Renal pelvis (tissue), 4 donors: ENCODE measurements around the gene TNFAIP6. TPM values are rescaled to one million over a fixed set of nuclear protein-coding genes. Genes with fewer than 3 reads are reported as not detected.
A peak's percentile ranks its signal among the peaks of the same experiment; 100 is the strongest.

Experiments
- DNase-seq: peaks from one replicate; pipeline ENCODE4 v3.0.0-alpha.2; 2013
- polyA plus RNA-seq, 3 donors: library from polyadenylated mRNA; unstranded; fragments of 120-200 nt; gene quantifications; one replicate each; pipeline ENCODE4 v1.2.1, GENCODE V29; 2013; ENCODE audit not compliant: insufficient read length in 3 of 3

Gene TNFAIP6
- polyA plus RNA-seq, 3 donors: 0.75 to 2.1 (median 0.77) TPM

GRCh38 chr2:151358166-151358970 lies 976 bp downstream of the TNFAIP6 start:
- DNase-seq: no peak

- DNase-seq: no peak
Measured at GRCh38 chr2:151359768-151360461, 2.5 kb downstream of the TNFAIP6 start.

- no peak for DNase-seq
Measured at GRCh38 chr2:151361674-151362370, 4.4 kb downstream of the TNFAIP6 start.

GRCh38 chr2:151363709-151364108 lies 6.3 kb downstream of the TNFAIP6 start:
- no peak for DNase-seq

GRCh38 chr2:151367571-151367970 lies 10.2 kb downstream of the TNFAIP6 start:
- DNase-seq: no peak

- peak; percentile 29 for DNase-seq
Measured at GRCh38 chr2:151374436-151374835, 17.0 kb downstream of the TNFAIP6 start.

DNA sequence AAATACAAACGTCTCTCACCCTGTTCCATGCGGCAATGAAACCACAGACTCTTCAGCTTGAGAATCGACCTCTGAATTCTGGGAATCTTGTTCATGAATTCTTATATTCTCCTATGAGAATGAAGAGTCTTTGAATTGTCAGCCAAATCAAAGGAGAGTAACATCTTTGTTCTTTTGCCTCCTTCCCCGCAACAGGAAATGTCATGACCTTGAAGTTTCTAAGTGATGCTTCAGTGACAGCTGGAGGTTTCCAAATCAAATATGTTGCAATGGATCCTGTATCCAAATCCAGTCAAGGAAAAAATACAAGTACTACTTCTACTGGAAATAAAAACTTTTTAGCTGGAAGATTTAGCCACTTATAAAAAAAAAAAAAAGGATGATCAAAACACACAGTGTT lies 21.8 kb downstream of the TNFAIP6 start:
- DNase-seq: no peak

DNA sequence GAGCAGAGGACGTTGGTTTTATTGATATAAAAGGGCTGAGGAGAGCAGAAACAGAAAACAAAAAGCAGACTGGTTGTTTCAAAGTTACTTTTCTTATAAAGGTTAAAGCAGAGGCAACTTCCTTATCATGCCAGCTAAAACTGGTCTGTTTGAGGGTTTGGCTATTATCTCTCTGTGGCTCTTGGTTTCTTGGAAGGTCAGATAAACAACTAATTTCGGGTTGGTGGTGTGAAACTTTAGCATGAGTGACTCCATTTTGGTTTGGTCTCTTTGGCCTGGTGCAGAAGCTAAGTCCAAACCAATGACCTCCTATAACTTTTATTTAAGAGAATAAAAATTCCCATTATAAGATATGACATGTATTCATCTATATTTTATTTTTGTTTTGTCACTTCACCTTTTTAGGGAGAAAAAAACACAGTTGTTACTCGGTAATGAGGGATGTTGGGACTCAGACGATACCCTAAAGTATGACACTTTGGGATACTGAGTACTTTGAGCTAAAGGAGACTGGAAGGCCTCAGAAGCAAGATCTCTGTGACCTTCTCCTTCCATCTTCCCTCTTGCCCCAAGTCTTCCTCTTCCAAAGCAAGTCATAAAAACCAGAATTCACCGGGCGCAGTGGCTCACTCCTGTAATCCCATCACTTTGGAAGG lies 23.3 kb downstream of the TNFAIP6 start:
- no peak for DNase-seq

GRCh38 chr2:151381266-151381665 lies 23.9 kb downstream of the TNFAIP6 start:
- DNase-seq: no peak

GRCh38 chr2:151388011-151388410 lies 30.6 kb downstream of the TNFAIP6 start:
- no peak for DNase-seq

- no peak for DNase-seq
Measured at GRCh38 chr2:151391436-151391835, 34.0 kb downstream of the TNFAIP6 start.

GRCh38 chr2:151394509-151394908 lies 37.1 kb downstream of the TNFAIP6 start:
- DNase-seq: no peak

DNA sequence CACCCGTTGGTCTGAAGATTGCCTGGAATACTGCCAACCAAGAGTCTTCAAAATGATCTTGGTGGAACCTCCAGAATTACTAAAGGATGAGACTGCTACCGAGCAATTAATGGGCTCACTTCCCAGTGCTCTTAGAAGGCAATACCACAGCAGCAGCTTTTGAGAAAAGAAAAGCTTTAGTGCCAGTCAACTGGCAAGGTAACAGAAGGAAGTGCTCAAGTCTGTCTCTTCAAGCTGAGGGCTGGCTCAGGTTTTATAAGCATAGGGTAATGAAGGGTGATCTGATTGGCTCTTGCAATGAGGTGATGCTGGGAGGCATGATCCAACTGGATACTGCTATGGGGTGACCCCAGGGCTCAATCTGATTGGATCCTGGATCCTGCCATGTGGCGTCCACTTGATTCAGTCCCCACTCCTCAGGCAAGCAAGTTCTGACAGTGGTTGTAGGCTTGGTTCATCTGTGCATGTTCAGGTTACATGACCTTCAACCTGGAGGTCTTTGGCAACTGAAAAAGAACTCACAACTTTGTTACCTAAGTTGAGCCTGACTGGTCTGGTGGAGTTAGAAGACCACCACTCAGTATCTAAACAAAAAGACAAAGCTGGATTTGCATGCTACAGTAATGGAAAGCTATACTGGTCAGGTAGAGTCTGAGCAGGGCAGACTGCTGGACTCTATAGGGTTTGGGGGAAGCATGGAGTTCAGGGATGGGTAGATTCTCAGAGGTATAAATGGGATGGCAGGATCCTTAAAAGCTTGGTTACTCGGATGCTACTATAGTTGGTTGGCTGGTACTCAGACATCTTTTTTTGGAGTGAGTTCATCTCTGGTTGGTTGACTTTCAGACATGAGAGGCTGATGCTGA lies 38.4 kb downstream of the TNFAIP6 start:
- no peak for DNase-seq

DNA sequence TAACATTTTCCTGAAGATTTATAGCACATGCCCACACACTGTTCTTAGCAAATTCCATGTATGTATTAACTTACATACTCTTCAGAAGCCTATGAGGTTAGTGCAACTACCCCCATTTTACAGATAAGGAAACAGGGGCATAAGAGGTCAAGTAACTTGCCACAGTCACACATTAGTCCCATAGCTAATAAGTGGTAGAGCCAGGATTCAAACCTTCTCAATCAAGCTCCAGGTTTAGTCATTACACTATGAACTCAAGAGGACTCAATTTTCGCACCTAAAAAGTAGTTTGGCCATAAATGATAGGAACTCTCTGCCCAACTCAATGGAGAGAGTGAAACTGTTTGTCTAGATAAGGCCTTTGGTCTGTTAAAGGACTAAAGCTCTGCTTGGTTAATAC lies 42.6 kb downstream of the TNFAIP6 start:
- no peak for DNase-seq

GRCh38 chr2:151401149-151401548 lies 43.8 kb downstream of the TNFAIP6 start:
- DNase-seq: no peak

DNA sequence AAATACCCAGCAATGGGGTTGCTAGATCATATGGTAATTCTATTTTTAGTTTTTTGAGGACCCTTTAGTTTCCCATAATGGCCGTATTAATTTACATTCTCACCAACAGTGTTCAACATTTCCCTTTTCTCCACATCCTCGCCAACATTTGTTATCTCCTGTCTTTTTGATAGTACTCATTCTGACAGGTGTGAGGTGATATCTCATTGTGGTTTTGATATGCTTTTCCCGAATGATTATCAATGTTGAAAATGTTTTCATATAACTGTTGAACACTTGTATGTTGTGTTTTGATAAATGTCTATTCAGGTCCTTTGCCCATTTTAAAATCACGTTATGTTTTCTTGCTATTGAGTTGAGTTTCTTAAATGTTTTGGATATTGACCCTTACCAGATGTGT lies 46.5 kb downstream of the TNFAIP6 start:
- DNase-seq: no peak

DNA sequence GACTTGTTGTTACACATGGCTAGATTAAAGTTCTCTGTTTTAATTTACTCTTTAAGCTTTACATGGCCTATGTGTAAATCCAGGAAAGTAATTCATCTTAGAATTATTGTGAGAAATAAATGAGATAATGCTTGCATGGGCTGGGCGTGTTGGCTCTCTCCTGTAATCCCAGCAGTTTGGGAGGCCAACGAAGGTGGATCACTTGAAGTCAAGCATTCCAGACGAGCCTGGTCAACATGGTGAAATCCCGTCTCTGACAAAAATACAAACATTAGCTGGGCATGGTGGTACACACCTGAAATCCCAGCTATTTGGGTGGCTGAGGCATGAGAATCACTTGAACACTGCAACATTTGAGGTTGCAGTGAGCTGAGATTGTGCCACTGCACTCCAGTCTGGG lies 48.0 kb downstream of the TNFAIP6 start:
- DNase-seq: no peak

GRCh38 chr2:151407281-151407680 lies 49.9 kb downstream of the TNFAIP6 start:
- no peak for DNase-seq

DNA sequence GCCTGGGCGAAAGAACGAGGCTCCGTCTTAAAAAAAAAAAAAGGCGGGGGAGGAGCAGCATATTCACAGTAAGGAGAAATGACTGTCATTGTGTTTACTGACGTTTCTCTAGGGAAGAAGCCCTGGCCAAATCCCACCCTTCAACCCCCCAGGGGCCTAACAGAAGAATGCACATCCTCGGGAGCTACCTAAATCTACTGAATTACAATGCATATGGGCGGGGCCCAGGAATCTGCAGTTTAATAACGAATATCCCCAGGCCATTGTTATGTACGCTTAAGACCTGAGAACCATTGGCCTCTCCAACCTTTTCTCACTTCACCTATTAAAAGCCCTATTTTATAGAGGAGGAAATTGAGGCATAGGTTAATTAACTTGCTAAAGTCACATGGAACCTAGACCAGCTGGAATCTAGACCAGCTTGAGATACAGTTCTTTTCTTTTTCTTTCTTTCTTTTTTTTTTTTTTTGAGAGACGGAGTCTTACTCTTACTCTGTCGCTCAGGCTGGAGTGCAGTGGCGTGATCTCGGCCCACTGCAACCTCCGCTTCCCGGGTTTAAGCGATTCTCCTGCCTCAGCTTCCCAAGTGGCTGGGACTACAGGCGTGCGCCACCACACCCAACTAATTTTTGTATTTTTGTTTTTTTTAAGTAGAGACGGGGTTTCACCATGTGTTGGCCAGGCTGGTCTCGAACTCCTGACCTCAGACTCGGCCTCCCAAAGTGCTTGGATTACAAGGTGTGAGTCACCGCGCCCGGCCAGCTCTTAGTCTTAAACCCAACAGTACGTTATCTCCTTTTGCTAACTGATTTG lies 51.6 kb downstream of the TNFAIP6 start:
- DNase-seq: no peak
